Measurements from ENCODE around the gene DYRK1A.
"Not testable (repeated sequence)": the region's sequence is repeated elsewhere in the genome, so short reads cannot be mapped to it uniquely, and the experiment has no call there.

GRCh38 chr21:37524944-37525343, 158.4 kb downstream of the DYRK1A start:
- TF ChIP-seq POLR2AphosphoS5 (IDR thresholded peaks at IDR 0.05); EZH2 (IDR thresholded peaks at IDR 0.05; ENCODE audit: borderline replicate concordance, insufficient read depth, low read length, poor library complexity, severe bottlenecking); CTCF (IDR thresholded peaks at IDR 0.05; ENCODE audit: poor library complexity, severe bottlenecking); EP300 (conservative IDR thresholded peaks at IDR 0.05; ENCODE audit: poor library complexity, severe bottlenecking); TAF1 (IDR thresholded peaks at IDR 0.05; ENCODE audit: low read depth); SMC3 (conservative IDR thresholded peaks at IDR 0.05; ENCODE audit: poor library complexity); RAD21 (conservative IDR thresholded peaks at IDR 0.05); REST (IDR thresholded peaks at IDR 0.05; ENCODE audit: borderline replicate concordance): not testable (repeated sequence)
